ENCODE data around the gene PDHB. TPM values are rescaled to one million over a fixed set of nuclear protein-coding genes. Genes with fewer than 3 reads are reported as not detected.

Gene PDHB
- total RNA-seq, 3 donors from 2014 or later: 65.0 to 69.6 (median 66.6) TPM

- Histone ChIP-seq H3K4me1 (ENCODE audit: low read depth) (no peaks in the 10 kb centered on the region), H3K36me3 (ENCODE audit: low read depth) (no peaks in the 10 kb centered on the region), H3K9me3 (no peaks in the 10 kb centered on the region), H3K4me3 (no peak overlapping the region)
- DNase-seq: no peak
- ATAC-seq: no peak
- intact Hi-C loops (cut with DNase I, micrococcal nuclease): loop anchor here in 1 of 2 donors (5.0 kb wide), 1 partner anchor 89 kb away; no protein-coding TSS in a partner anchor
- no peak for TF ChIP-seq CTCF (IDR thresholded peaks at IDR 0.05)
Observed at GRCh38 chr3:58411036-58411435, 22.6 kb downstream of the PDHB start.

GRCh38 chr3:58409663-58410062 is 24.0 kb downstream of the PDHB start:
- Histone ChIP-seq H3K4me3 (no peak overlapping the region), H3K36me3 (ENCODE audit: low read depth) (no peaks in the 10 kb centered on the region), H3K4me1 (ENCODE audit: low read depth) (no peaks in the 10 kb centered on the region), H3K9me3 (no peaks in the 10 kb centered on the region)
- intact Hi-C loops (cut with DNase I, micrococcal nuclease): loop anchor here in 1 of 2 donors (5.0 kb wide), 1 partner anchor 87 kb away; no protein-coding TSS in a partner anchor
- DNase-seq (no peak), ATAC-seq (no peak)
- TF ChIP-seq CTCF (IDR thresholded peaks at IDR 0.05): no peak

- no peaks in the 10 kb centered on the region for H3K36me3 ChIP-seq (ENCODE audit: low read depth)
- no peak for DNase-seq
- no peaks in the 10 kb centered on the region for H3K4me1 ChIP-seq (ENCODE audit: low read depth)
- no peaks in the 10 kb centered on the region for H3K9me3 ChIP-seq
- intact Hi-C loops (cut with DNase I, micrococcal nuclease): no loop called here
- no peak for ATAC-seq
- H3K4me3 ChIP-seq: no peak overlapping the region
- no peak for TF ChIP-seq CTCF (IDR thresholded peaks at IDR 0.05)
Observed at GRCh38 chr3:58408906-58409305, 24.7 kb downstream of the PDHB start.

- intact Hi-C loops (cut with DNase I, micrococcal nuclease): no loop called here
- H3K9me3 ChIP-seq: no peaks in the 10 kb centered on the region
- no peak for DNase-seq
- no peak overlapping the region for H3K4me3 ChIP-seq
- H3K36me3 ChIP-seq (ENCODE audit: low read depth): no peaks in the 10 kb centered on the region
- TF ChIP-seq CTCF (IDR thresholded peaks at IDR 0.05): no peak
- no peak for ATAC-seq
- no peaks in the 10 kb centered on the region for H3K4me1 ChIP-seq (ENCODE audit: low read depth)
Observed at GRCh38 chr3:58404396-58404795, 29.2 kb downstream of the PDHB start.

GRCh38 chr3:58403513-58404109 is 30.0 kb downstream of the PDHB start:
- Histone ChIP-seq H3K36me3 (ENCODE audit: low read depth) (peaks cover 3% of the 10 kb centered on the region), H3K4me3 (no peak overlapping the region), H3K4me1 (ENCODE audit: low read depth) (no peaks in the 10 kb centered on the region), H3K9me3 (no peaks in the 10 kb centered on the region)
- DNase-seq (no peak), ATAC-seq (no peak)
- no peak for TF ChIP-seq CTCF (IDR thresholded peaks at IDR 0.05)
- intact Hi-C loops (cut with DNase I, micrococcal nuclease): no loop called here

All from mucosa of descending colon (tissue), 3 donors.